ENCODE measurements around the gene RAB3GAP1. TPM values are rescaled to one million over a fixed set of nuclear protein-coding genes. Genes with fewer than 3 reads are reported as not detected.
"Not testable (repeated sequence)": the region's sequence is repeated elsewhere in the genome, so short reads cannot be mapped to it uniquely, and the experiment has no call there.

RAB3GAP1 gene
- total RNA-seq, 1 experiment from 2014 or later, result 36.2 TPM

- in situ Hi-C loops (cut with HindIII; ENCODE audit: low pct_unique_long_range_greater_than_20kb, low sequenced_read_pairs), result no loop called here
- DNase-seq (ENCODE audit: low read depth, low spot score), result no peak
These were observed 4.0 kb upstream of the RAB3GAP1 start for GRCh38 chr2:135048122-135048521.

GRCh38 chr2:135050132-135050531, 2.0 kb upstream of the RAB3GAP1 start:
- in situ Hi-C loops (cut with HindIII; ENCODE audit: low pct_unique_long_range_greater_than_20kb, low sequenced_read_pairs), result no loop called here

GRCh38 chr2:135050684-135051083, 1.4 kb upstream of the RAB3GAP1 start:
- in situ Hi-C loops (cut with HindIII; ENCODE audit: low pct_unique_long_range_greater_than_20kb, low sequenced_read_pairs), result no loop called here
- no peak for DNase-seq (ENCODE audit: low read depth, low spot score)

More at GRCh38 chr2:135050132-135050531, 2.0 kb upstream of the RAB3GAP1 start:
- no peak for DNase-seq (ENCODE audit: low read depth, low spot score)

- DNase-seq (ENCODE audit: low read depth, low spot score), result no peak
- in situ Hi-C loops (cut with HindIII; ENCODE audit: low pct_unique_long_range_greater_than_20kb, low sequenced_read_pairs), result no loop called here
These were observed 944 bp downstream of the RAB3GAP1 start for GRCh38 chr2:135052997-135053474.

GRCh38 chr2:135055182-135055786, 3.2 kb downstream of the RAB3GAP1 start:
- no peak for DNase-seq (ENCODE audit: low read depth, low spot score)
- in situ Hi-C loops (cut with HindIII; ENCODE audit: low pct_unique_long_range_greater_than_20kb, low sequenced_read_pairs), result no loop called here

GRCh38 chr2:135056790-135057189, 4.7 kb downstream of the RAB3GAP1 start:
- in situ Hi-C loops (cut with HindIII; ENCODE audit: low pct_unique_long_range_greater_than_20kb, low sequenced_read_pairs), result no loop called here

GRCh38 chr2:135059577-135059976, 7.5 kb downstream of the RAB3GAP1 start:
- no peak for DNase-seq (ENCODE audit: low read depth, low spot score)
- in situ Hi-C loops (cut with HindIII; ENCODE audit: low pct_unique_long_range_greater_than_20kb, low sequenced_read_pairs), result no loop called here

More at GRCh38 chr2:135056790-135057189, 4.7 kb downstream of the RAB3GAP1 start:
- DNase-seq (ENCODE audit: low read depth, low spot score), result no peak

- DNase-seq (ENCODE audit: low read depth, low spot score), result no peak
- in situ Hi-C loops (cut with HindIII; ENCODE audit: low pct_unique_long_range_greater_than_20kb, low sequenced_read_pairs), result no loop called here
These were observed 11.1 kb downstream of the RAB3GAP1 start for GRCh38 chr2:135063210-135063609.

- no peak for DNase-seq (ENCODE audit: low read depth, low spot score)
- in situ Hi-C loops (cut with HindIII; ENCODE audit: low pct_unique_long_range_greater_than_20kb, low sequenced_read_pairs), result no loop called here
These were observed 12.1 kb downstream of the RAB3GAP1 start for GRCh38 chr2:135064149-135064548.

GRCh38 chr2:135066710-135067109, 14.6 kb downstream of the RAB3GAP1 start:
- no peak for DNase-seq (ENCODE audit: low read depth, low spot score)
- in situ Hi-C loops (cut with HindIII; ENCODE audit: low pct_unique_long_range_greater_than_20kb, low sequenced_read_pairs), result no loop called here

GRCh38 chr2:135072125-135072997, 20.3 kb downstream of the RAB3GAP1 start:
- DNase-seq (ENCODE audit: low read depth, low spot score), result no peak

GRCh38 chr2:135074216-135074615, 22.1 kb downstream of the RAB3GAP1 start:
- DNase-seq (ENCODE audit: low read depth, low spot score), result no peak
- in situ Hi-C loops (cut with HindIII; ENCODE audit: low pct_unique_long_range_greater_than_20kb, low sequenced_read_pairs), result no loop called here

More at GRCh38 chr2:135072125-135072997, 20.3 kb downstream of the RAB3GAP1 start:
- in situ Hi-C loops (cut with HindIII; ENCODE audit: low pct_unique_long_range_greater_than_20kb, low sequenced_read_pairs), result no loop called here

GRCh38 chr2:135076556-135076955, 24.5 kb downstream of the RAB3GAP1 start:
- DNase-seq (ENCODE audit: low read depth, low spot score), result no peak
- in situ Hi-C loops (cut with HindIII; ENCODE audit: low pct_unique_long_range_greater_than_20kb, low sequenced_read_pairs), result no loop called here

- no peak for DNase-seq (ENCODE audit: low read depth, low spot score)
- in situ Hi-C loops (cut with HindIII; ENCODE audit: low pct_unique_long_range_greater_than_20kb, low sequenced_read_pairs), result no loop called here
These were observed 26.3 kb downstream of the RAB3GAP1 start for GRCh38 chr2:135078417-135078816.

- no peak for DNase-seq (ENCODE audit: low read depth, low spot score)
- in situ Hi-C loops (cut with HindIII; ENCODE audit: low pct_unique_long_range_greater_than_20kb, low sequenced_read_pairs), result no loop called here
These were observed 34.1 kb downstream of the RAB3GAP1 start for GRCh38 chr2:135086222-135086621.

- DNase-seq (ENCODE audit: low read depth, low spot score); in situ Hi-C loops (cut with HindIII; ENCODE audit: low pct_unique_long_range_greater_than_20kb, low sequenced_read_pairs): not testable (repeated sequence)
These were observed 37.5 kb downstream of the RAB3GAP1 start for GRCh38 chr2:135089597-135089996.

- in situ Hi-C loops (cut with HindIII; ENCODE audit: low pct_unique_long_range_greater_than_20kb, low sequenced_read_pairs), result no loop called here
- DNase-seq (ENCODE audit: low read depth, low spot score), result no peak
These were observed 39.6 kb downstream of the RAB3GAP1 start for GRCh38 chr2:135091681-135092080.

- in situ Hi-C loops (cut with HindIII; ENCODE audit: low pct_unique_long_range_greater_than_20kb, low sequenced_read_pairs), result no loop called here
- DNase-seq (ENCODE audit: low read depth, low spot score), result no peak
These were observed 41.1 kb downstream of the RAB3GAP1 start for GRCh38 chr2:135093193-135093592.

Data from SK-MEL-5 (cell line).